K562 (cell line): ENCODE data around the gene GALNT17. TPM values are rescaled to one million over a fixed set of nuclear protein-coding genes. Genes with fewer than 3 reads are reported as not detected.

ENCODE experiments used
- ATAC-seq: fragments of 200-7000 bp; cut with Tn5 transposase; 3 replicates; pipeline ENCODE4 v1.9.1; 2020; ENCODE audit warnings: moderate library complexity
- BruUV-seq: library from RNA; stranded (reverse); fragments of 400-500 nt; replicated peaks from 2 replicates; lab custom pipeline; 2021; lab: Mats Ljungman, UMichigan
- CTCF ChIA-PET: fragments of 300-600 bp; formaldehyde crosslinking; extraction: SDS; loops from one replicate; lab custom pipeline; 2021; ENCODE audit warnings: low intra/inter-chr PET ratio; lab: Yijun Ruan, JAX
- POLR2A ChIA-PET: fragments of 300-600, 350-650 bp; sonication (Branson Sonifier 250); formaldehyde crosslinking; extraction: SDS; loops from one replicate; lab custom pipeline; 2021; ENCODE audit warnings: antibody characterized with exemption, inconsistent platforms; lab: Yijun Ruan, JAX
- DNase-seq, 4 experiments: peaks; one replicate each; pipeline versions ENCODE4 v3.0.0 to v3.0.0-alpha.2; 2011 to 2018; ENCODE audit warnings: low spot score in 3 of 4, mixed read lengths in 3 of 4; ENCODE audit errors: extremely low read depth in 1 of 4
- FAIRE-seq: peaks from 2 replicates; lab custom pipeline; 2011; peaks lifted over from hg19 to GRCh38; lab: Jason Lieb, UNC
- H2AFZ ChIP-seq: 2 replicates; pipeline ENCODE4 v1.6.0; 2011; ENCODE audit warnings: low read depth, low read length, control low read depth, inconsistent platforms
- H3K27ac ChIP-seq: fragments of 200-600 bp; 3 replicates; pipeline ENCODE4 v1.8.0; 2011; ENCODE audit warnings: low read depth, mild to moderate bottlenecking, control low read depth, inconsistent platforms, low read length, moderate library complexity, mixed read lengths; ENCODE audit errors: extremely low read depth
- H3K27me3 ChIP-seq, 2 experiments: fragments of 300-600 bp in 1 of 2; 2 replicates in 1 of 2; 3 replicates in 1 of 2; pipeline versions ENCODE4 v1.6.0 to v1.8.0; 2011; ENCODE audit warnings: inconsistent platforms in 2 of 2, low read length in 2 of 2, mild to moderate bottlenecking in 1 of 2, mixed read lengths in 1 of 2, moderate library complexity in 1 of 2; ENCODE audit not compliant: control insufficient read depth in 2 of 2, insufficient read depth in 2 of 2
- H3K36me3 ChIP-seq: fragments of 300-600 bp; 3 replicates; pipeline ENCODE4 v1.8.0; 2011; ENCODE audit warnings: mild to moderate bottlenecking, low read length, inconsistent platforms; ENCODE audit not compliant: control insufficient read depth, insufficient read depth
- H3K4me1 ChIP-seq, 2 experiments: fragments of 200-600 bp in 1 of 2; replicated peaks in 1 of 2; 2 replicates in 1 of 2; 3 replicates in 1 of 2; pipeline versions ENCODE4 v1.5.1 to v1.8.0; 2011; ENCODE audit warnings: inconsistent platforms in 2 of 2, low read length in 2 of 2, mild to moderate bottlenecking in 1 of 2, mixed read lengths in 1 of 2, moderate library complexity in 1 of 2; ENCODE audit not compliant: control insufficient read depth in 2 of 2, insufficient read depth in 2 of 2
- H3K4me2 ChIP-seq: 2 replicates; pipeline ENCODE4 v1.6.1; 2011; ENCODE audit warnings: low read length, control low read depth, inconsistent platforms, mixed read lengths; ENCODE audit not compliant: insufficient read depth
- H3K4me3 ChIP-seq: fragments of 200-600 bp; sonication (generic), shearing (Covaris generic); 2 replicates; pipeline ENCODE4 v1.5.1; 2016; ENCODE audit warnings: control low read depth, inconsistent platforms
- H3K79me2 ChIP-seq: fragments of 200-600 bp; 3 replicates; pipeline ENCODE4 v1.8.0; 2011; ENCODE audit warnings: low read length, inconsistent platforms; ENCODE audit not compliant: control insufficient read depth, insufficient read depth
- H3K9ac ChIP-seq, 2 experiments: 2 replicates each; pipeline versions ENCODE4 v1.6.0 to v1.6.1; 2011; ENCODE audit warnings: low read depth in 2 of 2, low read length in 2 of 2, control low read depth in 1 of 2, inconsistent platforms in 1 of 2, mild to moderate bottlenecking in 1 of 2, mixed read lengths in 1 of 2; ENCODE audit not compliant: insufficient read depth in 1 of 2
- H3K9me1 ChIP-seq: one replicate; pipeline ENCODE4 v1.6.0; 2011; ENCODE audit warnings: inconsistent platforms, mild to moderate bottlenecking, low read length, moderate library complexity; ENCODE audit not compliant: control insufficient read depth, insufficient read depth
- H3K9me3 ChIP-seq: replicated peaks from 2 replicates; pipeline ENCODE4 v1.5.1; 2011; ENCODE audit warnings: low read depth, low read length, inconsistent platforms; ENCODE audit not compliant: control insufficient read depth, insufficient read depth
- H4K20me1 ChIP-seq: replicated peaks from 2 replicates; pipeline ENCODE4 v1.6.1; 2011; ENCODE audit warnings: low read length, inconsistent platforms, mixed read lengths; ENCODE audit not compliant: control insufficient read depth, insufficient read depth
- DEAF1 ChIP-seq: fragments of 450-650 bp; formaldehyde crosslinking; IDR thresholded peaks from 2 replicates; pipeline ENCODE4 v1.4.0; 2020; ENCODE audit warnings: mild to moderate bottlenecking, moderate library complexity
- FOXM1 ChIP-seq, 2 experiments: fragments of 450-650 bp in 1 of 2; sonication (generic) in 1 of 2; formaldehyde crosslinking in 1 of 2; IDR thresholded peaks; 2 replicates each; pipeline versions ENCODE4 v1.6.1 to v1.9.0; 2017 to 2022; ENCODE audit warnings: low read depth in 2 of 2, mild to moderate bottlenecking in 2 of 2, missing genetic modification reagents in 1 of 2, moderate library complexity in 1 of 2
- FOXP4 ChIP-seq: sonication (generic); formaldehyde crosslinking; IDR thresholded peaks from 2 replicates; pipeline ENCODE4 v1.8.0; 2022; ENCODE audit warnings: mild to moderate bottlenecking, missing genetic modification reagents, borderline replicate concordance
- GABPB1 ChIP-seq: sonication (generic); formaldehyde crosslinking; IDR thresholded peaks from 2 replicates; pipeline ENCODE4 v1.8.0; 2022; ENCODE audit warnings: mild to moderate bottlenecking, missing genetic modification reagents
- HDAC2 ChIP-seq: fragments of 450-650 bp; IDR thresholded peaks from 2 replicates; pipeline ENCODE4 v1.6.1; 2016; ENCODE audit warnings: mild to moderate bottlenecking
- HMBOX1 ChIP-seq: sonication (generic); IDR thresholded peaks from 2 replicates; pipeline ENCODE4 v1.6.1; 2016
- NCOA4 ChIP-seq: fragments of 450-650 bp; IDR thresholded peaks from 2 replicates; pipeline ENCODE4 v1.6.1; 2018; ENCODE audit warnings: mild to moderate bottlenecking; ENCODE audit not compliant: partially characterized antibody
- PRPF4 ChIP-seq: fragments of 200-400 bp; formaldehyde crosslinking; IDR thresholded peaks from one replicate; pipeline ENCODE4 v1.6.1; 2017; ENCODE audit warnings: low read length, low read depth, mild to moderate bottlenecking; ENCODE audit not compliant: insufficient read depth, poor library complexity, severe bottlenecking
- TGIF2 ChIP-seq: sonication (generic); formaldehyde crosslinking; IDR thresholded peaks from 2 replicates; pipeline ENCODE4 v1.8.1; 2022; ENCODE audit warnings: mild to moderate bottlenecking, missing genetic modification reagents, moderate library complexity
- U2AF2 ChIP-seq: fragments of 200-400 bp; formaldehyde crosslinking; optimal IDR thresholded peaks from 2 replicates; pipeline ENCODE3; 2017; ENCODE audit warnings: low read depth, mild to moderate bottlenecking, low read length
- WGBS: fragments of 100-300 bp; shearing (Covaris generic); methylation state at CpG from one replicate; pipeline ENCODE4 v1.1.6; 2016; ENCODE audit warnings: low coverage, mixed read lengths; ENCODE audit not compliant: insufficient coverage; ENCODE audit errors: missing lambda C conversion rate; 5-methylcytosine and 5-hydroxymethylcytosine counted together
- in situ Hi-C: fragments of 300-500 bp; cut with MboI; formaldehyde crosslinking; loops from 4 replicates; pipeline ENCODE4 v1.15.0; 2018; ENCODE audit warnings: inconsistent platforms, mixed read lengths
- intact Hi-C: fragments of 100-400 bp; cut with micrococcal nuclease; formaldehyde crosslinking; loops from 2 replicates; pipeline ENCODE4 v1.14.2; 2022
- polyA plus RNA-seq, 8 experiments: library from polyadenylated mRNA; depleted of rRNA in 4 of 8; stranded (reverse) in 5 of 8; unstranded in 3 of 8; fragments of >200 nt; fragmentation: Nextera tagmentation in 2 of 8; fragmentation: Illumina TruSeq in 1 of 8; extraction: Ambion mirVana in 2 of 8; extraction: Trizol in 1 of 8; gene quantifications; 2 replicates each; pipeline versions ENCODE4 v1.2.1 to v1.2.3, GENCODE V29; 2011 to 2014; ENCODE audit warnings: inconsistent platforms in 1 of 8, missing spikeins in 1 of 8
- total RNA-seq, 7 experiments: library from RNA; depleted of rRNA in 6 of 7; stranded (reverse); fragments of >200 nt in 6 of 7; fragmentation: Illumina TruSeq in 2 of 7; extraction: Trizol in 2 of 7; gene quantifications; 2 replicates each; pipeline versions ENCODE4 v1.2.1 to v1.2.3, GENCODE V29; 2011 to 2021; ENCODE audit warnings: low replicate concordance in 1 of 7

Gene GALNT17
- total and polyA plus RNA-seq, 9 of the 15 experiments (the other 6 are each of a cell fraction or from before 2014, with no cell fraction given): not detected

GRCh38 chr7:71721742-71722141 is 589.8 kb downstream of the GALNT17 start:
- ChIA-PET POLR2A (no interaction called here), CTCF (interaction anchor here (0.6 kb wide), 1 partner anchor 454 kb away, joined by 3 read pairs; no protein-coding TSS in a partner anchor)
- BruUV-seq: no TSS peak

GRCh38 chr7:71723859-71724258 is 591.9 kb downstream of the GALNT17 start:
- ChIA-PET POLR2A (no interaction called here), CTCF (interaction anchor here (0.7 kb wide), 1 partner anchor 12 kb away, joined by 3 read pairs; no protein-coding TSS in a partner anchor)
- Histone ChIP-seq H4K20me1 (0 out of 2 replicates have a peak, but pooled peaks cover 3% of the 10 kb centered on the region), H3K9ac (no peak overlapping the region), H3K27me3 (no peaks in the 10 kb centered on the region), H3K27ac (no peak overlapping the region), H3K4me3 (no peak overlapping the region), H3K79me2 (no peaks in the 10 kb centered on the region), H3K4me2 (no peak overlapping the region), H3K9me1 (no peaks in the 10 kb centered on the region), H3K9me3 (no peaks in the 10 kb centered on the region), H3K36me3 (no peaks in the 10 kb centered on the region), H3K4me1 (no peaks in the 10 kb centered on the region), H2AFZ (no peak overlapping the region)
- intact Hi-C loops: no loop called here
- BruUV-seq: no TSS peak
- FAIRE-seq (no peak), ATAC-seq (no peak), DNase-seq (no peak)
- WGBS: under 1% methylated on average over 7 of the region's 7 CpGs
- TF ChIP-seq HDAC2: no peak
- TF ChIP-seq FOXP4 (CRISPR knock-in tag): no peak
- TF ChIP-seq HMBOX1: no peak
- TF ChIP-seq FOXM1 (IDR thresholded peaks at IDR 0.05; ENCODE audit: low read depth): no peak
- TF ChIP-seq FOXM1 (CRISPR knock-in tag; IDR thresholded peaks at IDR 0.05; ENCODE audit: low read depth): no peak
- TF ChIP-seq DEAF1 (CRISPR knock-in tag): no peak
- no peak for TF ChIP-seq GABPB1 (CRISPR knock-in tag)
- no peak for TF ChIP-seq PRPF4
- in situ Hi-C loops: no loop called here

More at GRCh38 chr7:71721742-71722141, 589.8 kb downstream of the GALNT17 start:
- H3K9me3 ChIP-seq: no peaks in the 10 kb centered on the region
- ATAC-seq (no peak), DNase-seq (no peak), FAIRE-seq (no peak)
- no peaks in the 10 kb centered on the region for H3K9me1 ChIP-seq
- H3K4me1 ChIP-seq: no peaks in the 10 kb centered on the region
- no peaks in the 10 kb centered on the region for H3K79me2 ChIP-seq
- TF ChIP-seq U2AF2 (no peak), TGIF2 (CRISPR knock-in tag) (no peak), NCOA4 (no peak)
- intact Hi-C loops (no loop called here), in situ Hi-C loops (no loop called here)
- H3K27ac ChIP-seq: no peak overlapping the region
- no peak overlapping the region for H3K9ac ChIP-seq
- H2AFZ ChIP-seq: no peak overlapping the region
- H4K20me1 ChIP-seq: no peaks in the 10 kb centered on the region
- peaks cover 0 to 1% of the 10 kb centered on the region in 2 experiments; a peak in 1 of 5 replicates for H3K27me3 ChIP-seq
- 0% methylated on average over 3 of the region's 3 CpGs for WGBS
- no peaks in the 10 kb centered on the region for H3K36me3 ChIP-seq
- no peak overlapping the region for H3K4me3 ChIP-seq
- no peak overlapping the region for H3K4me2 ChIP-seq
